ENCODE measurements around the gene CACFD1.

CACFD1 gene

DNA sequence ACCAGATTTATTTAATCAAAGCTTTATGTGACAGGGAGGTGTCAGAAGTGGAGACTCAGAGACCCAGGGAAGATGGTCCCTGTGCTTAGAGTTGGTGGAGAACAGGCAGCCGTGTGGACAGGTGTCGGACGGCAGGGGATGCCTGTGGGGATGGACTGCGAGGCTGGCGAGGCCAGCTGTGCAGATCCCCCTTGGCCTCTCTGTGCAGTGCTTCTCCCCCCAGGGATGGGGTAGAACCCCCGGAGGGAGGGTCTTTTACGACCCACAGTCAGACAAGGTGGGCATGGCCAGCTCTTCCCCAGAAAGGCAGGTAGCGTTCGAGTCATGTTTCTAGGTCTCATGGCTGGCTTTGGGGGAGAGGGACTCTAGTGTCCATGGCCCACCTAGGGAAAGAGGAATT lies 23.8 kb downstream of the CACFD1 start:
- Mint-ChIP-seq H3K27ac (ENCODE audit: low read depth) (no peak overlapping the region), H3K36me3 (ENCODE audit: insufficient read depth) (peaks cover 2% of the 10 kb centered on the region), H3K9me3 (no peaks in the 10 kb centered on the region), H3K4me3 (no peak overlapping the region), H3K4me1 (peaks cover 11% of the 10 kb centered on the region), H3K27me3 (no peaks in the 10 kb centered on the region)
- ATAC-seq (replicated peaks; ENCODE audit: extremely low read depth, poor library complexity, severe bottlenecking), result no peak
- DNase-seq (ENCODE audit: low spot score in 2 of 2), result no peak

DNA sequence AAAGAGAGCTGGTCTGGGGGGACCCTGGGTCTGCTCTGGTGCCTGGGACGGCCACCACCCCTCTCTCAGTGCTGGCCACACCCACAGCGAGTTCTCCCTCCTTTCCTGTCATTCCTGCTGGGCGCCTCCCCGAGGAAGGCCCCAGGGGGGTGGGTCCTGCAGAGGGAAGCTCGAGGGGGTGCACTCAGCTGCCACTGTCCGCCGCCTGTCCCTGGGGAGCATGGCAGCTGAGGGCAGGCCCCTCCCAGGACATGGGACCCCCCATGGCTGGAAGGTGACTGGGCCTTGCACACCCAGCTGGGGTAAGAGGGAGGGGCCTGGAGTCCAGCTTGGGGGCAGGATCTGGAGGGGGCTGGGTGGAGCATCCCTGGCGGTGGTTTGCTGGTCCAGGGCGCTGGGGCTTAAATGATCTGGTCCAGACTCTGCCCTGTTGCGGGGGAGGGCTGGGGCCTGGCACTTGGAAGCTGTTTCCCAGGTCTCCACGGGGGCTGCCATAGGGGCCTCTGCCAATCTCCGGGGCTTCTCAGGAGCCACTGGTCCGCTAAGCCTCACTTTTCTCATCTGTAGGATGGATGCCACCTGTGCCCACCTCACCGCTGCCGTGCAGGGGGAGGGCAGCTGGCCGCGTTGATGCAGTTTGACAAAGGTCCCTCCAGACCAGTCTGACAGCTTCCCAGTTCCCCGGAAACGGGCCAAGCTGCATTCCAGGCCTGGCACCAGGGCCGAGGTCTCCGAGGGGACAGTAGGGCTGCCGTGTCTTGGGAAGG lies 25.1 kb downstream of the CACFD1 start:
- peaks cover 4% of the 10 kb centered on the region for H3K4me1 Mint-ChIP-seq
- peaks cover 9% of the 10 kb centered on the region for H3K27me3 Mint-ChIP-seq
- no peak overlapping the region for H3K27ac Mint-ChIP-seq (ENCODE audit: low read depth)
- DNase-seq (ENCODE audit: low spot score in 2 of 2) (no peak), ATAC-seq (replicated peaks; ENCODE audit: extremely low read depth, poor library complexity, severe bottlenecking) (no peak)
- H3K36me3 Mint-ChIP-seq (ENCODE audit: insufficient read depth), result peaks cover 2% of the 10 kb centered on the region
- H3K4me3 Mint-ChIP-seq, result no peak overlapping the region
- H3K9me3 Mint-ChIP-seq, result no peaks in the 10 kb centered on the region

DNA sequence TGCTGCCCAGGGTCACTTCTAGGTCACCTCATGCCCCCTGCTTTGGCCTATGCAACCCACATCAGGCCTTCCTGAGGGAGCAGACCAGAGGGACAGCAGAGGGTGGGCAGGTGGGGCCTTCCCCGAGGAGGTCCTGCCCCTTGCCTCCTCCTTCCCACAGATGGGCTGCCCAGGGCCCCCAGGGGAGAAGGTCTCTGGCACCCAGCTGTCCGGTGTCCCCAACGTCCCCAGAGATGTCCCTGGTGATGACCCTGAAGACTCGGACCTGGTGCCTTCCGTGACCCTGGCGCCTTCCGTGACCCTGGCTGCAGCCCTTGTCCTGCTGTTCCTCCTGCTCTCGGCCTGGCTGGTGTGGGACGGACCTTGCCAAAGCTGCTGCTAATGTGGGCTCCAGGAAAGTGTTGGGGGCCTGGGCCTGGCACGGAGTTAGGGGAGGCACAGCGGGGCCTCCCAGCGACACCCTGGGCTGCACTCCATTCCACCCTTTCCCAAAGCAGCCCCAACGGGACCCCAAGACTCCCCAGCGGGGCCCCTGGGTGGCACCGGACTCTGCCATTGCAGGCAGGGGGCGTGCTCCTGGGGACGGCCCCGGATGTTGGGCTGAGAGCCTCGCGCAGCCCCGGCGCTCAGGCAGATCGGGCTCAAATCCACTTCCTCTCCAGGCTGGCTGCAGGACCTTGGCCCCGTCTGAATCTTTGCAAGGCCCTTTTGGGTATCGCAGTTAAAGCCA lies 25.9 kb downstream of the CACFD1 start:
- H3K27ac Mint-ChIP-seq (ENCODE audit: low read depth), result no peak overlapping the region
- H3K9me3 Mint-ChIP-seq, result no peaks in the 10 kb centered on the region
- H3K27me3 Mint-ChIP-seq, result peaks cover 17% of the 10 kb centered on the region
- ATAC-seq (replicated peaks; ENCODE audit: extremely low read depth, poor library complexity, severe bottlenecking) (peak; percentile 41), DNase-seq (ENCODE audit: low spot score in 2 of 2) (no peak)
- peaks cover 2% of the 10 kb centered on the region for H3K36me3 Mint-ChIP-seq (ENCODE audit: insufficient read depth)
- H3K4me1 Mint-ChIP-seq, result no peaks in the 10 kb centered on the region
- H3K4me3 Mint-ChIP-seq, result no peak overlapping the region

DNA sequence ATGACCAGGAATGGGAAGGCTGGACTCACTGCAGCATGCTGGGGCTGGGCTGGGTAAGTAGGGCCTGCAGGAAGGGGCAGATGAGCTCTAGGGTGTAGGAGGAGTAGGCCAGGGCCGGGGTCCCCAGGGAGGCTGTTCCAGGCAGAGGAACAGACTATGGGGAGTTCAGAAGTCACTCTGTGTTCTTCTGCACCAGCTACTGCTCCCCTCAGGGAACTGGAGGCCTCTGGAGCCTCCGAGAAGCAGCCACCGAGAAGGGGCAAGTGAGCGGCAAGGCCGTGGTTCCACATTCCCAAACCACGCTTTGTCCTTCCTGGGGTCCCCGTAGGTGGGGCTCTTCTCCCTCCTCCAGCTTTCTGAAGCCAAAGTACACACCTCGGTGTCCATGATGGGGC lies 27.6 kb downstream of the CACFD1 start:
- no peaks in the 10 kb centered on the region for H3K9me3 Mint-ChIP-seq
- peaks cover 17% of the 10 kb centered on the region for H3K27me3 Mint-ChIP-seq
- no peak overlapping the region for H3K27ac Mint-ChIP-seq (ENCODE audit: low read depth)
- no peaks in the 10 kb centered on the region for H3K4me1 Mint-ChIP-seq
- ATAC-seq (replicated peaks; ENCODE audit: extremely low read depth, poor library complexity, severe bottlenecking) (no peak), DNase-seq (ENCODE audit: low spot score in 2 of 2) (no peak)
- no peak overlapping the region for H3K4me3 Mint-ChIP-seq
- peaks cover 2% of the 10 kb centered on the region for H3K36me3 Mint-ChIP-seq (ENCODE audit: insufficient read depth)

DNA sequence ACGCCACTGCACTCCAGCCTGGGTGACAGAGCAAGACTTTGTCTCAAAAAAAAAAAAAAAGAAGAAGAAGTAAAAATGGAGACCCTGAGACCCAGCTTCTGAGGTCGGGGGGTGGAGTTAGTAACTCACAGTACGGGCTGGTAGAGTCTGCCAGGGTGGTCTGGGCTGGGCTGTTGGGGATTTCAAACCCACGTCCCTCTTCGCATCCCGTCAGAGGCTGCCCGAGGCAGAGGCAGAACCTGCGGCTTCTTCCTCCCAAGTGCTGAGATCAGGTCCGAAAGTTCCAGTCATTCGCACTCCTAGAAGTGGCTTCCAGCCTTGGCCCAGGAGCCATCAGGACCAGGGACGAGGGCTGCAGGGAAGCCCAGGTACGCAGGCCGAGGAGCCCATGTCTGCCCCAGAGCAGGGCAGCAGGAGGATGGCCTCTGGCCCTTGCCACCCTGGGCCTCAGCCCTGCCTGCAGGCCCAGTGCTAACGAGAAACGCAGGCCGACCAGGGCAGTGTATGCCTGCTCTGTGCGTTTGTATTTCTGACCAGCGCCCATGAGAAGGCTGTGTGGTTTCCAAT lies 29.0 kb downstream of the CACFD1 start:
- H3K4me3 Mint-ChIP-seq, result no peak overlapping the region
- no peaks in the 10 kb centered on the region for H3K9me3 Mint-ChIP-seq
- no peak overlapping the region for H3K27ac Mint-ChIP-seq (ENCODE audit: low read depth)
- H3K27me3 Mint-ChIP-seq, result peaks cover 17% of the 10 kb centered on the region
- ATAC-seq (replicated peaks; ENCODE audit: extremely low read depth, poor library complexity, severe bottlenecking) (no peak), DNase-seq (ENCODE audit: low spot score in 2 of 2) (no peak)
- no peaks in the 10 kb centered on the region for H3K4me1 Mint-ChIP-seq
- peaks cover 2% of the 10 kb centered on the region for H3K36me3 Mint-ChIP-seq (ENCODE audit: insufficient read depth)

DNA sequence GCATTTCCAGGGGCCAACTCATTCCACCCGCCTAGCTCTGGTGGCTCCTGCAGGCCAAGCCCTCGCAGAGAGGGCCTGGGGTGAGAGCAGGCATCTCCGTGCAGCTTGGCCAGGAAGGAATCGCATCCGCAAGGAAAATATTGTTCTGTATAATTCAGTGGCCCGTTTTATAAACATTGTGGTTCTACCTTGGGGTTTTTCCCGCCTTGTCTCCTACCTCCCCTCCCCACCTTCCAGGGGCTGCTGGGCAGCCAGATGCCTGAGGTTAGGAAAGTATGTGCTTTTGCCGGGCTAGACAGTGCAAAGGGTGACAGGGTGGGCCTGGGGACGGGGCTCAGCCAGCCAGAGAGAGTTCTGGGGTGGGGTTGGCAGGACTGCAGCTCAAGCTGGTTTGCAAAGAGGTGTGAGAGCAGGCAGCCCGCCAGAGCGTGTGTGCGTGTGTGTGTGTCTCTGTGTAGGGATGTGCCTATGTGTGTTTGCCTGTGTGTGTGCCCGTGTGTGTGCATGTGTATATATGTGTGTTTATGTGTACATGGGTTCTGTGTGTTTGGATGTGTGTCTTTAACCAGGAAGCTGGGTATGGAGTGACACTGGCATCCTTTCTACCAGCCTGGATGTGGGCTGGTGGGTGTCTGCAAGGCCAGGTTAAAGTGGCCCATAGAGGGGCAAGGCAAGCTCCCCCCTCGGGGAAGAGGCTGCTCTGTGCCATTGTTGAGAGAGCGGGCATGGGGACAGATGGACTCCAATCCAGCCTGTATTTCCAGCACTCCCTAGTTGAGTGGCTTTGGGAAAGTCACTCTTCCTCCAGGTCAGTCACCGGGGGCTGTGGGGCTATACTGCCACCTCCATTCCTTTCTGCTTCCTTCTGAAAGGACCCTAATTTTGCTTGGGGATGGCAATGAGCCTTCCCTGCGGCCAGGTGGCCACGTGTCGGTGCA lies 29.7 kb downstream of the CACFD1 start:
- no peak for ATAC-seq (replicated peaks; ENCODE audit: extremely low read depth, poor library complexity, severe bottlenecking)
- no peak overlapping the region for H3K27ac Mint-ChIP-seq (ENCODE audit: low read depth)

DNA sequence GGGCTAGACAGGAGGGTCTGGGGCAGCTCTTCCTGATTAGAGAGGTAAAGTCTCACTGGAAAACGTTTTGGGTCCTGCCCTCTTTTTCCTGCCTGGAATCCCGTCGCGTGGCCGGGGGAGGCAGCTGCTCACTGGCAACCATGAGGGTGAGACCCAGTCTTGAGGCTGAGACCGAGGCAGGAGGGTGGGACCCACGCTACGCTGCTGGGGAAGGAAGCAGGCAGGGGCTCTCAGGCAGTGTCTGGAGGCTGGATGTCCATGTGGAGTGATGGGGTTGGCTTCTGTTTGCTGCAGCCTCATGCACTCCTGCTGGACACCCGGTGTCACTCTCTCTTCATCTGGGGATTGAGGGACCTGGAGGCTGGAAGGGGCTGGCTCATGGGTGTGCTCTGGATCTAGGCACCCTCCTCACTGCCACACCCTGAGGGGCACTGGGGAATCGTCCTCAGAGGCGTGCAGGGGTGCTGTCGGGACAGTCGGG lies 30.5 kb downstream of the CACFD1 start:
- H3K4me1 Mint-ChIP-seq, result no peaks in the 10 kb centered on the region
- DNase-seq (ENCODE audit: low spot score in 2 of 2), result no peak
- H3K36me3 Mint-ChIP-seq (ENCODE audit: insufficient read depth), result peaks cover 2% of the 10 kb centered on the region
- H3K27ac Mint-ChIP-seq (ENCODE audit: low read depth), result no peak overlapping the region
- H3K9me3 Mint-ChIP-seq, result no peaks in the 10 kb centered on the region
- H3K27me3 Mint-ChIP-seq, result peaks cover 17% of the 10 kb centered on the region
- H3K4me3 Mint-ChIP-seq, result no peak overlapping the region
- no peak for ATAC-seq (replicated peaks; ENCODE audit: extremely low read depth, poor library complexity, severe bottlenecking)

More for the DNA sequence above, 29.7 kb downstream of the CACFD1 start:
- H3K4me3 Mint-ChIP-seq, result no peak overlapping the region
- H3K9me3 Mint-ChIP-seq, result no peaks in the 10 kb centered on the region
- H3K27me3 Mint-ChIP-seq, result peaks cover 17% of the 10 kb centered on the region
- DNase-seq (ENCODE audit: low spot score in 2 of 2), result no peak
- H3K4me1 Mint-ChIP-seq, result no peaks in the 10 kb centered on the region
- peaks cover 2% of the 10 kb centered on the region for H3K36me3 Mint-ChIP-seq (ENCODE audit: insufficient read depth)

DNA sequence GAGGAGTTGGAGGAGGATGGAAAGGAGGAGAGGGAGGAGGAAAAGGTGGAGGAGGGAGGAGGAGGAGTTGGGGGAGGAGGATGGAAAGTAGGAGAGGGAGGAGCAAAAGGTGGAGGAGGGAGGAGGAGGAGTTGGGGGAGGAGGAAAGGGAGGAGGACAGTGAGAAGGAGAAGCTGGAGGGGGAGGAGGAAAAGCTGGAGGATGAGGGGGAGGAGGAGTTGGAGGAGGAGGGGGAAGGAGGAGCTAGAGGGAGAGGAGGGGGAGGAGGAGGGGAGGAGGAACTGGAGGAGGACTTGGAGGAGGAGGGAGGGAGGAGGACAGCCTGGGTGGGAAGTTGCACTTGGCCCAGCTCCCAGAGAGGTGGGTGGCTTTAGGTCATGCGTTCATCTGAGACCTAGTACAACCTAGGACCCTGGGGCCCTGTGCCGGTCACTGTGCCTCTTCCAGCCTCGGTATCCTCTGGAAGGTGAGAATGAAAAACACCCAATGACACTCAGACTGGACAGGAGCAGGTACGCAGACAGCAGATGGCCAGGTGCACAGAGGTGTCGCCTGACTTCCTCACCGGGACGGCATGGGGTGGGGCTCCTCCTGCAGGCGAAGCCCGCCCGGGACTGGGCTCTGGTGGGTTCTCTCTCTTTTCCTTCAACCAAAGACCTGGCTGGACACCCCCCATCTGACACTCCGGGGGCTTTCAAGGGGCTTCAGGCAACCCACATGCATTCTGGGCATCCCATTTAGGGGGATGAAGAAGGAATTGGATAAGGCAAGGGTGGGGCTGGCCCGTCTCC lies 31.3 kb downstream of the CACFD1 start:
- Mint-ChIP-seq H3K27ac (ENCODE audit: low read depth) (no peak overlapping the region), H3K9me3 (no peaks in the 10 kb centered on the region), H3K27me3 (peaks cover 17% of the 10 kb centered on the region), H3K36me3 (ENCODE audit: insufficient read depth) (peaks cover 2% of the 10 kb centered on the region), H3K4me1 (no peaks in the 10 kb centered on the region), H3K4me3 (no peak overlapping the region)
- DNase-seq (ENCODE audit: low spot score in 2 of 2) (no peak), ATAC-seq (replicated peaks; ENCODE audit: extremely low read depth, poor library complexity, severe bottlenecking) (no peak)

DNA sequence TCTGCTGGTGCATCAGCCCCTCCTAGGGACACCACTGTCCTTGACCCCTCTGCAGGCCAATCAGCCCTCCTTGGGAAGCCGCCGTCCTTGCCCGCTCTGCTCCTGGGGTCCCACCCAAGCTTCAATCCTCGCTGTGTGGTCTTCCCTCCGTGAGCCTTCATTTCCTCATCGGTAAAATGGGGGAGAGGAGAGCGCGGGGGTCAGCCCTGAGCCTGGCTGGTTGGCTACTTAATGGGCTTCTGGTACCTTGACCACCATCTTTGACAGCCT lies 31.8 kb downstream of the CACFD1 start:
- no peak for DNase-seq (ENCODE audit: low spot score in 2 of 2)
- Mint-ChIP-seq H3K36me3 (ENCODE audit: insufficient read depth) (no peaks in the 10 kb centered on the region), H3K9me3 (no peaks in the 10 kb centered on the region), H3K27ac (ENCODE audit: low read depth) (no peak overlapping the region), H3K27me3 (peaks cover 17% of the 10 kb centered on the region), H3K4me3 (no peak overlapping the region), H3K4me1 (no peaks in the 10 kb centered on the region)
- ATAC-seq (replicated peaks; ENCODE audit: extremely low read depth, poor library complexity, severe bottlenecking), result no peak

DNA sequence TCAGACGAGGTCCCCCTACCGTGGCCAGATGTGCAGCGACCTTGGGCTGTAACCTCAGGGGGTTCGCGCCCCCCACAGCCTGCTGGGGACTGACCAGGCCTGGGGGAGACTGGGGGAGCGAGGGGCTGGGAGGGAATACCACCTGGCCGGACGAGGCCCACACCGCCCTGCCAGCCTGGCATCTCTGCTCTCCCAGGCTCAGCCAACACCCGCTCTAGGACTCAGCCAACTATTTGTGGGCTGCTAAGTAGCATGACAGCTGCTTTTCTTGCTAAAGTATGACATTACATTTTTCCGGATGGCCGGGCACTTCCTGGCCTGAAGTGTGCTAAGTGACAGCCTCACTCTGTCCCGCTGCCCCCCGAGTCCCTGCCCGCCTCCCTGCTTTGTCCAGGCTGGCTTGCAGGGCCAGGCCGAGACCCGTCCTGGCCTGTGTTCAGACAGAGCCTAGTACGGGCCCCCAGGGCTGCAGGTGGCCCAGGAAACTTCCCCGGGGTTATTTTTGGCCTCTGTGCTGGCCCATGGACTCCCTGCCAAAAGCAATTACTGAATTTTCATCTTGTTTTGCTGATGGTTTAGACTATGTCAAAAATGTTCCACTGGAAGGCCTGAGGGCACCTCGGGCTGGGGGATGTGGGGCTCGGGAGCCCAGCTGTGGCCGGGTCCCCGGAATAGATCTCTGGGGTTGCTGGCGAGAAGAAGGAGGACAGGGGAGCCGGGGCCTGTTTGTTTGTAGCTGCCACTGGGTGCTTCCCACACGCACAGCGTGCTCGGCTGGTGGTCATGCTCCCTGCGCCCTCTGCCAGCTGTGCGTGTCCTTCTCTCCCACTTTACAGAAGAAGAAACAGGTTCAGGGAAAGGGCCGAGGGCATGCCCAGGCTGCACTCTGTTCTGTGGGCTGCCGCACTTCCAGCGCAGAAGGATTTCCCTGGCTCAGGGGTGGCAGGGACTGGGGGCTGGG lies 32.6 kb downstream of the CACFD1 start:
- DNase-seq (ENCODE audit: low spot score in 2 of 2), result no peak
- Mint-ChIP-seq H3K27ac (ENCODE audit: low read depth) (no peak overlapping the region), H3K4me3 (no peak overlapping the region), H3K27me3 (peaks cover 17% of the 10 kb centered on the region), H3K4me1 (no peaks in the 10 kb centered on the region), H3K36me3 (ENCODE audit: insufficient read depth) (no peaks in the 10 kb centered on the region), H3K9me3 (no peaks in the 10 kb centered on the region)
- no peak for ATAC-seq (replicated peaks; ENCODE audit: extremely low read depth, poor library complexity, severe bottlenecking)

DNA sequence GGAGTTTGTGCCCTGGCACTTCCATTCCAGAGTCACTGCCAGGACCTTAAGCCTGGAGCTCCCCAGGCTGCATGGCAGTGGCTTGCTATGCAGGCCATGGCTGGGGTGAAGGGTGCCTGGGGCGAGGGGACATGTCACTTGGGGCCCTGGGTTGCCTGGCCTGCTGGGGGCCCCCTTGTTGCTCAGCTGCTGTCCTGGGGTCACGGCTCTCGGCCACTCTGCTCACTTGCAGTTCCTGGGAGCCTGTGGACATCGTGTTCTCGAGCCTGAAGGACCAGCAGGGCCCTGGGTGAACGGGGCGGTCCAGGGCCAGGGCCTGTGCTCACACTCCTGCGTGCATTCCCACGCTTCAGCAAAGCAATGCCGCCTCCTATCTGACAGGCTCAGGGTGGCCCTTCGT lies 33.6 kb downstream of the CACFD1 start:
- ATAC-seq (replicated peaks; ENCODE audit: extremely low read depth, poor library complexity, severe bottlenecking), result no peak
- Mint-ChIP-seq H3K27me3 (peaks cover 23% of the 10 kb centered on the region), H3K4me3 (no peak overlapping the region), H3K9me3 (no peaks in the 10 kb centered on the region), H3K4me1 (no peaks in the 10 kb centered on the region), H3K27ac (ENCODE audit: low read depth) (no peak overlapping the region), H3K36me3 (ENCODE audit: insufficient read depth) (no peaks in the 10 kb centered on the region)
- DNase-seq (ENCODE audit: low spot score in 2 of 2), result no peak

All from central memory CD8-positive, alpha-beta T cell (primary cell).